Measurements from ENCODE around the gene NANS.

NANS gene

DNA sequence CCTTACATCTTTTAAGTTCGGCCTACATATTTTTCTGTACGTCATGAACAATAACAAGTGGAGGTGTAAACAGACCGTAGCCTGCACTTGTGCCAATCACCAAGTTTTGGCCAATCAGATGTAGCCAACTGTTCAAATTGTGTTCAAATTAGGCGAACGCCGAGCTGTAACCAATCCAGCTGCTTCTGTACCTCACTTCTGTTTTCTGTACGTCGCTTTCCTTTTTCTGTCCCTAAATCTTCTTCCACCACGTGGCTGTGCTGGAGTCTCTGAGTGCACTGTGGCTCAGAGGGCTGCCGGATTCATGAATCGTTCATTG lies 36.0 kb downstream of the NANS start:
- TF ChIP-seq, protein P1, sequence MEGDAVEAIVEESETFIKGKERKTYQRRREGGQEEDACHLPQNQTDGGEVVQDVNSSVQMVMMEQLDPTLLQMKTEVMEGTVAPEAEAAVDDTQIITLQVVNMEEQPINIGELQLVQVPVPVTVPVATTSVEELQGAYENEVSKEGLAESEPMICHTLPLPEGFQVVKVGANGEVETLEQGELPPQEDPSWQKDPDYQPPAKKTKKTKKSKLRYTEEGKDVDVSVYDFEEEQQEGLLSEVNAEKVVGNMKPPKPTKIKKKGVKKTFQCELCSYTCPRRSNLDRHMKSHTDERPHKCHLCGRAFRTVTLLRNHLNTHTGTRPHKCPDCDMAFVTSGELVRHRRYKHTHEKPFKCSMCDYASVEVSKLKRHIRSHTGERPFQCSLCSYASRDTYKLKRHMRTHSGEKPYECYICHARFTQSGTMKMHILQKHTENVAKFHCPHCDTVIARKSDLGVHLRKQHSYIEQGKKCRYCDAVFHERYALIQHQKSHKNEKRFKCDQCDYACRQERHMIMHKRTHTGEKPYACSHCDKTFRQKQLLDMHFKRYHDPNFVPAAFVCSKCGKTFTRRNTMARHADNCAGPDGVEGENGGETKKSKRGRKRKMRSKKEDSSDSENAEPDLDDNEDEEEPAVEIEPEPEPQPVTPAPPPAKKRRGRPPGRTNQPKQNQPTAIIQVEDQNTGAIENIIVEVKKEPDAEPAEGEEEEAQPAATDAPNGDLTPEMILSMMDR (conservative IDR thresholded peaks at IDR 0.05; ENCODE audit: low read depth, low read length), result no peak
- no peaks in the 10 kb centered on the region for H3K36me3 ChIP-seq (ENCODE audit: insufficient read depth)
- H3K27me3 ChIP-seq (ENCODE audit: insufficient read depth, low read depth), result no peaks in the 10 kb centered on the region
- no peak overlapping the region for H2AFZ ChIP-seq (ENCODE audit: low read depth)
- no peak overlapping the region for H3K27ac ChIP-seq
- H3K9ac ChIP-seq, result no peak overlapping the region
- H3K79me2 ChIP-seq (ENCODE audit: insufficient read depth, low read depth), result no peaks in the 10 kb centered on the region
- no peaks in the 10 kb centered on the region for H4K20me1 ChIP-seq (ENCODE audit: insufficient read depth)
- H3K4me1 ChIP-seq (ENCODE audit: low read depth, poor library complexity, severe bottlenecking), result peaks cover 26% of the 10 kb centered on the region
- H3K4me2 ChIP-seq, result no peak overlapping the region
- no peak overlapping the region for H3K4me3 ChIP-seq (IDR thresholded peaks at IDR 0.05; ENCODE audit: insufficient read depth, low read depth, low read length)

DNA sequence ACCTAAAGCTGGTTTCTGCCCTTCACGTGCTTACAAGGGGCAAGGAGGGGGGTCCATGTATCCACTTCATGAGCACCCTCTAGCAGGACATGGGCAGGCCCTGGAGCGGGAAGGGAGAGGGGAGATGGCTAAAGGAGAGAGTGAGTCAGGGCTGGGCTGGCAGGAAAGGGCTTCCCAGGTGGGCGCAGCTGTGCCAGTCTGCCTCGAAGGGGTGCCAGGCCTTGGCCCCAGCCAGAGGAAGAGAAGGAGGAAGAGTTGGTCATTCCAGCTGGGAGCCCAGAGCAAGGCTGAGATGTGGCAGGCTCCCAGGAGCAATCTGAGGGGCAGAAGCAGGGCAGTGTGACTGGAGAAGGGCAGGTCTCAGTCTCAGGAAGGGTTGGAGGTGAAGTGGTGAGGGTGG lies 37.8 kb downstream of the NANS start:
- Histone ChIP-seq H3K4me2 (no peak overlapping the region), H4K20me1 (ENCODE audit: insufficient read depth) (no peaks in the 10 kb centered on the region), H3K79me2 (ENCODE audit: insufficient read depth, low read depth) (no peaks in the 10 kb centered on the region), H3K36me3 (ENCODE audit: insufficient read depth) (no peaks in the 10 kb centered on the region), H2AFZ (ENCODE audit: low read depth) (no peak overlapping the region), H3K27ac (no peak overlapping the region), H3K4me1 (ENCODE audit: low read depth, poor library complexity, severe bottlenecking) (peaks cover 44% of the 10 kb centered on the region), H3K9ac (no peak overlapping the region), H3K4me3 (IDR thresholded peaks at IDR 0.05; ENCODE audit: insufficient read depth, low read depth, low read length) (no peak overlapping the region), H3K27me3 (ENCODE audit: insufficient read depth, low read depth) (no peaks in the 10 kb centered on the region)
- TF ChIP-seq, protein P1 (conservative IDR thresholded peaks at IDR 0.05; ENCODE audit: low read depth, low read length), result no peak

GRCh38 chr9:98094851-98095250 lies 38.3 kb downstream of the NANS start:
- H3K4me1 ChIP-seq (ENCODE audit: low read depth, poor library complexity, severe bottlenecking), result peaks cover 49% of the 10 kb centered on the region

DNA sequence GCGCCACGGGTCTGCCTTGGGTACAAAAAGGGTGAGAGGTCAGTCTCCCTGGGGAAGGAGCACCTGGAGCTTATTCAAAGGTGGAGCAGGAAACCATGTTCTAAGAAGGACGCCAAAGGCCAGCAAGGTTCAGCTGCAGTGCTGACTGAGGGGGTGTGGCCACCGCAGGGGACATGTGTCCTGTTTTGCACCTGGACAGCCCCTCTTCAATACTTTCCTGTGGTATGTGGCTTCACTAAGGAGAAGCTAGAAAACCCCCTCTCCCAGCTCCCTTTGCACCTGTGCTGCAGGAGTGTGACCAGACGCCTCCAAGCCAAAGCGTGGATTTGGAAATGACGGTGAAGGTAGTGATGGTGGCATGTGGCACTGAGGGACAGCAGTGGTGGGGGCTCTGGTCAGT lies 38.9 kb downstream of the NANS start:
- Histone ChIP-seq H3K9ac (no peak overlapping the region), H3K79me2 (ENCODE audit: insufficient read depth, low read depth) (peaks cover 9% of the 10 kb centered on the region; the same call in 1 of the 2 replicates), H3K4me3 (IDR thresholded peaks at IDR 0.05; ENCODE audit: insufficient read depth, low read depth, low read length) (no peak overlapping the region), H3K27ac (no peak overlapping the region), H4K20me1 (ENCODE audit: insufficient read depth) (no peaks in the 10 kb centered on the region), H3K4me1 (ENCODE audit: low read depth, poor library complexity, severe bottlenecking) (peaks cover 55% of the 10 kb centered on the region), H3K4me2 (no peak overlapping the region), H3K36me3 (ENCODE audit: insufficient read depth) (no peaks in the 10 kb centered on the region), H2AFZ (ENCODE audit: low read depth) (no peak overlapping the region), H3K27me3 (ENCODE audit: insufficient read depth, low read depth) (no peaks in the 10 kb centered on the region)
- TF ChIP-seq, protein P1 (conservative IDR thresholded peaks at IDR 0.05; ENCODE audit: low read depth, low read length), result no peak

More at GRCh38 chr9:98094851-98095250, 38.3 kb downstream of the NANS start:
- TF ChIP-seq, protein P1 (conservative IDR thresholded peaks at IDR 0.05; ENCODE audit: low read depth, low read length), result no peak
- H2AFZ ChIP-seq (ENCODE audit: low read depth), result no peak overlapping the region
- H3K9ac ChIP-seq, result no peak overlapping the region
- peaks cover 3% of the 10 kb centered on the region; the same call in 1 of the 2 replicates for H3K79me2 ChIP-seq (ENCODE audit: insufficient read depth, low read depth)
- H3K36me3 ChIP-seq (ENCODE audit: insufficient read depth), result no peaks in the 10 kb centered on the region
- no peak overlapping the region for H3K4me2 ChIP-seq
- H3K4me3 ChIP-seq (IDR thresholded peaks at IDR 0.05; ENCODE audit: insufficient read depth, low read depth, low read length), result no peak overlapping the region
- H3K27me3 ChIP-seq (ENCODE audit: insufficient read depth, low read depth), result no peaks in the 10 kb centered on the region
- H4K20me1 ChIP-seq (ENCODE audit: insufficient read depth), result no peaks in the 10 kb centered on the region
- no peak overlapping the region for H3K27ac ChIP-seq
